Measurements from ENCODE around the gene KLK11. TPM values are rescaled to one million over a fixed set of nuclear protein-coding genes. Genes with fewer than 3 reads are reported as not detected.

KLK11 gene
- total and polyA plus RNA-seq, 2 donors (not counting 1 experiment from before 2014, with no cell fraction given): not detected

DNA sequence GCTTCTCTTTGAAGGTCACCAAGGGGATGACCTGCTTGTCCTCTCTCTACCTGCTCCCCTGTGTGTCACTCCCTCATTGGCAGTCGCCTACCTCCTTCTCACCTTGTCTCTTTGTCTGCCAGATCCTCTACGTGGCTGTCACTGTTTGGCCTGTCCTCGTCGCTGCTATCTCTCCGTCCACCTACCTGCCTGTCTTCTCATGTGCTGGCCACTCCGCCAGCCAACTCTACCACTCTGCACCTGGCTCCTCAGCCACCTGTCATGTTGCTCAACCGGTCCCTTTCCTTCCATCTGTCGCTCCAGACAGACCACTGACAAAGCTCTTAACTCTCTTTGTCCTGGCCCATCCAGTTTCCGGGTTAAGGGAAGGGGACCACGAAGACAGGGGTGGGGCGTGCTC, 8.3 kb upstream of the KLK11 start, which contains the start of gene KLK12:
KLK12 (minus strand) TSS at position 299 of the 400 bp plus-strand sequence. CDS start 381 bp downstream, outside the sequence.
- Histone ChIP-seq H3K9ac (ENCODE audit: low read length) (no peak within 1 kb of the TSS), H3K9me3 (ENCODE audit: control extremely low read depth in 1 of 3, control insufficient read depth in 2 of 3, insufficient read depth in 1 of 3, low read length in 2 of 3) (peaks cover 0 to 9% (median 0%) of the 10 kb centered on the region in 3 donors), H3K79me2 (ENCODE audit: control insufficient read depth, insufficient read depth, low read length) (no peaks in the 10 kb centered on the region), H3K27me3 (replicated peaks in 1 of 4; ENCODE audit: control extremely low read depth in 1 of 4, control insufficient read depth in 3 of 4, insufficient read depth in 4 of 4, low read length in 3 of 4) (peaks cover 0 to 4% (median 0%) of the 10 kb centered on the region in 4 experiments), H3K4me2 (replicated peaks; ENCODE audit: low read depth, low read length, poor library complexity, severe bottlenecking) (no peak within 1 kb of the TSS), H3K4me1 (ENCODE audit: control insufficient read depth in 2 of 2, insufficient read depth in 2 of 2, low read length in 2 of 2) (no peaks in the 10 kb centered on the region), H3K4me3 (ENCODE audit: control extremely low read depth in 1 of 5, extremely low read depth in 1 of 5, insufficient read depth in 1 of 5, low read depth in 2 of 5, low read length in 4 of 5) (no peak within 1 kb of the TSS), H2AFZ (ENCODE audit: insufficient read depth, low read depth, low read length, poor library complexity, severe bottlenecking) (no peak within 1 kb of the TSS), H3K36me3 (replicated peaks in 1 of 2; ENCODE audit: control extremely low read depth in 1 of 2, control insufficient read depth in 1 of 2, extremely low read depth in 1 of 2, insufficient read depth in 2 of 2, low read length in 1 of 2) (no peaks in the 10 kb centered on the region), H4K20me1 (ENCODE audit: control insufficient read depth, insufficient read depth, low read length, poor library complexity, severe bottlenecking) (no peaks in the 10 kb centered on the region), H3K27ac (ENCODE audit: low read length in 2 of 2) (no peak within 1 kb of the TSS)
- ATAC-seq (ENCODE audit: low read depth) (no peak), DNase-seq (no peak)
- intact Hi-C loops (cut with micrococcal nuclease): no loop called here
- Mint-ChIP-seq H3K27me3 (peaks cover 23% of the 10 kb centered on the region), H3K27ac (no peak within 1 kb of the TSS), H3K4me3 (no peak within 1 kb of the TSS), H3K9me3 (ENCODE audit: insufficient read depth) (peaks cover 3% of the 10 kb centered on the region), H3K4me1 (no peaks in the 10 kb centered on the region)
- ChIA-PET CTCF (interaction anchor here (0.8 kb wide), 1 partner anchor 14 kb away, joined by 3 read pairs; no protein-coding TSS in a partner anchor), POLR2A (no interaction called here)
- WGBS (ENCODE audit: insufficient coverage): 54% methylated on average over 6 of the region's 11 CpGs
- TF ChIP-seq, protein P1, sequence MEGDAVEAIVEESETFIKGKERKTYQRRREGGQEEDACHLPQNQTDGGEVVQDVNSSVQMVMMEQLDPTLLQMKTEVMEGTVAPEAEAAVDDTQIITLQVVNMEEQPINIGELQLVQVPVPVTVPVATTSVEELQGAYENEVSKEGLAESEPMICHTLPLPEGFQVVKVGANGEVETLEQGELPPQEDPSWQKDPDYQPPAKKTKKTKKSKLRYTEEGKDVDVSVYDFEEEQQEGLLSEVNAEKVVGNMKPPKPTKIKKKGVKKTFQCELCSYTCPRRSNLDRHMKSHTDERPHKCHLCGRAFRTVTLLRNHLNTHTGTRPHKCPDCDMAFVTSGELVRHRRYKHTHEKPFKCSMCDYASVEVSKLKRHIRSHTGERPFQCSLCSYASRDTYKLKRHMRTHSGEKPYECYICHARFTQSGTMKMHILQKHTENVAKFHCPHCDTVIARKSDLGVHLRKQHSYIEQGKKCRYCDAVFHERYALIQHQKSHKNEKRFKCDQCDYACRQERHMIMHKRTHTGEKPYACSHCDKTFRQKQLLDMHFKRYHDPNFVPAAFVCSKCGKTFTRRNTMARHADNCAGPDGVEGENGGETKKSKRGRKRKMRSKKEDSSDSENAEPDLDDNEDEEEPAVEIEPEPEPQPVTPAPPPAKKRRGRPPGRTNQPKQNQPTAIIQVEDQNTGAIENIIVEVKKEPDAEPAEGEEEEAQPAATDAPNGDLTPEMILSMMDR (IDR thresholded peaks at IDR 0.05): no peak
- no peak for TF ChIP-seq EZH2 (IDR thresholded peaks at IDR 0.05; ENCODE audit: borderline replicate concordance, insufficient read depth, low read depth, low read length, poor library complexity, severe bottlenecking)

DNA sequence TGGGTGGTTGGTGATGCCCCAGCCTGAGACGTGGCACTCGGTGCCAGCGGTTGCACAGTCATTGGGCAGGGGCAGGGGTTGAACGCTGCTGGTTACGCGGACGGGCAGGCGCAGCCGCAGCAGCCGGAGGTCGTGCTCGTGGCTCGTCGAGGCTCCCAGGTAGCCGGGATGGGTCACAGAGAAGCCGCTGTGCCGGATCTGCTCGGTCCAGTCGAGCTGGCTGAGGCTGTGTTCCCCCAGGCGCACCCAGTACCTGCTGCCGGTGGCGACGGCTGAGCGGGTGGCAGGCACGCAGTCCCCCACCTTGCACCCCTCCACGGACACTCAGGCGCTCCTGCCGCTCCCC, 5.4 kb upstream of the KLK11 start:
- peaks cover 3% of the 10 kb centered on the region for H3K9me3 Mint-ChIP-seq (ENCODE audit: insufficient read depth)
- Histone ChIP-seq H3K4me1 (ENCODE audit: control insufficient read depth in 2 of 2, insufficient read depth in 2 of 2, low read length in 2 of 2) (no peaks in the 10 kb centered on the region), H3K27ac (ENCODE audit: low read length in 2 of 2) (no peak overlapping the region), H3K36me3 (replicated peaks in 1 of 2; ENCODE audit: control extremely low read depth in 1 of 2, control insufficient read depth in 1 of 2, extremely low read depth in 1 of 2, insufficient read depth in 2 of 2, low read length in 1 of 2) (no peaks in the 10 kb centered on the region), H3K27me3 (replicated peaks in 1 of 4; ENCODE audit: control extremely low read depth in 1 of 4, control insufficient read depth in 3 of 4, insufficient read depth in 4 of 4, low read length in 3 of 4) (peaks cover 0 to 4% (median 0%) of the 10 kb centered on the region in 4 experiments), H2AFZ (ENCODE audit: insufficient read depth, low read depth, low read length, poor library complexity, severe bottlenecking) (no peak overlapping the region), H3K9me3 (ENCODE audit: control extremely low read depth in 1 of 3, control insufficient read depth in 2 of 3, insufficient read depth in 1 of 3, low read length in 2 of 3) (peaks cover 0 to 9% (median 0%) of the 10 kb centered on the region in 3 donors), H3K79me2 (ENCODE audit: control insufficient read depth, insufficient read depth, low read length) (no peaks in the 10 kb centered on the region), H4K20me1 (ENCODE audit: control insufficient read depth, insufficient read depth, low read length, poor library complexity, severe bottlenecking) (no peaks in the 10 kb centered on the region), H3K4me3 (ENCODE audit: control extremely low read depth in 1 of 5, extremely low read depth in 1 of 5, insufficient read depth in 1 of 5, low read depth in 2 of 5, low read length in 4 of 5) (no peak overlapping the region), H3K4me2 (replicated peaks; ENCODE audit: low read depth, low read length, poor library complexity, severe bottlenecking) (no peak overlapping the region), H3K9ac (ENCODE audit: low read length) (no peak overlapping the region)
- 92% methylated on average over 28 of the region's 28 CpGs for WGBS (ENCODE audit: insufficient coverage)
- DNase-seq (no peak), ATAC-seq (ENCODE audit: low read depth) (no peak)
- no peak overlapping the region for H3K4me3 Mint-ChIP-seq
- no peak overlapping the region for H3K27ac Mint-ChIP-seq
- H3K4me1 Mint-ChIP-seq: no peaks in the 10 kb centered on the region
- CTCF ChIA-PET: no interaction called here
- intact Hi-C loops (cut with micrococcal nuclease): no loop called here
- H3K27me3 Mint-ChIP-seq: peaks cover 34% of the 10 kb centered on the region
- TF ChIP-seq, protein P1 (IDR thresholded peaks at IDR 0.05): no peak
- POLR2A ChIA-PET: no interaction called here

All from B cell (primary cell).